Astrocyte (in vitro differentiated cells and primary cell): ENCODE data around the gene SPAG9.

ENCODE experiments used
- EZH2 ChIP-seq: IDR thresholded peaks from 2 replicates; pipeline ENCODE4 v1.6.1; 2012; ENCODE audit warnings: mild to moderate bottlenecking, low read length, inconsistent platforms; ENCODE audit not compliant: insufficient read depth
- TF ChIP-seq, protein P1 (sequence below): IDR thresholded peaks from 2 replicates; pipeline ENCODE4 v1.5.1; 2011; ENCODE audit warnings: low read depth, mild to moderate bottlenecking, inconsistent platforms, low read length, moderate library complexity; ENCODE audit not compliant: insufficient read depth

DNA sequence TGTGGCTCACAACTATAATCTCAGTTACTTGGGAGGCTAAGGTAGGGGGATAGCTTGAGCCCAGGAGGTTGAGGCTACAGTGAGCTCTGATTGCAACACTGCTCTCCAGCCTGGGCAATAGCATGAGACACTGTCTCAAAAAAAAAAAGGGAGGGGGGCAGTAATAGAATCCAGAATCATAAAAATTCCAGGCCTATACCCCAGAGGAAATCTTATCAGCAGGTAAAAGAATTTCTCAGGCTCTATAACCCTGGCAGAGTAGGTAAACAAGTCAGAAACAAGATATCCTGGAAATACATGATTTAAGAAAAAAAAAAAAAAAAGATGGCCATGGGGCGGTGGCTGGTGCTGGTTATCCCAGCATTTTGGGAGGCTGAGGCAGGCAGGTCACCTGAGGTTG lies 12.9 kb downstream of the SPAG9 start:
- no peak for TF ChIP-seq EZH2
- TF ChIP-seq, protein P1, sequence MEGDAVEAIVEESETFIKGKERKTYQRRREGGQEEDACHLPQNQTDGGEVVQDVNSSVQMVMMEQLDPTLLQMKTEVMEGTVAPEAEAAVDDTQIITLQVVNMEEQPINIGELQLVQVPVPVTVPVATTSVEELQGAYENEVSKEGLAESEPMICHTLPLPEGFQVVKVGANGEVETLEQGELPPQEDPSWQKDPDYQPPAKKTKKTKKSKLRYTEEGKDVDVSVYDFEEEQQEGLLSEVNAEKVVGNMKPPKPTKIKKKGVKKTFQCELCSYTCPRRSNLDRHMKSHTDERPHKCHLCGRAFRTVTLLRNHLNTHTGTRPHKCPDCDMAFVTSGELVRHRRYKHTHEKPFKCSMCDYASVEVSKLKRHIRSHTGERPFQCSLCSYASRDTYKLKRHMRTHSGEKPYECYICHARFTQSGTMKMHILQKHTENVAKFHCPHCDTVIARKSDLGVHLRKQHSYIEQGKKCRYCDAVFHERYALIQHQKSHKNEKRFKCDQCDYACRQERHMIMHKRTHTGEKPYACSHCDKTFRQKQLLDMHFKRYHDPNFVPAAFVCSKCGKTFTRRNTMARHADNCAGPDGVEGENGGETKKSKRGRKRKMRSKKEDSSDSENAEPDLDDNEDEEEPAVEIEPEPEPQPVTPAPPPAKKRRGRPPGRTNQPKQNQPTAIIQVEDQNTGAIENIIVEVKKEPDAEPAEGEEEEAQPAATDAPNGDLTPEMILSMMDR, result no peak
